Measurements from ENCODE around the gene OSCAR.

DNA sequence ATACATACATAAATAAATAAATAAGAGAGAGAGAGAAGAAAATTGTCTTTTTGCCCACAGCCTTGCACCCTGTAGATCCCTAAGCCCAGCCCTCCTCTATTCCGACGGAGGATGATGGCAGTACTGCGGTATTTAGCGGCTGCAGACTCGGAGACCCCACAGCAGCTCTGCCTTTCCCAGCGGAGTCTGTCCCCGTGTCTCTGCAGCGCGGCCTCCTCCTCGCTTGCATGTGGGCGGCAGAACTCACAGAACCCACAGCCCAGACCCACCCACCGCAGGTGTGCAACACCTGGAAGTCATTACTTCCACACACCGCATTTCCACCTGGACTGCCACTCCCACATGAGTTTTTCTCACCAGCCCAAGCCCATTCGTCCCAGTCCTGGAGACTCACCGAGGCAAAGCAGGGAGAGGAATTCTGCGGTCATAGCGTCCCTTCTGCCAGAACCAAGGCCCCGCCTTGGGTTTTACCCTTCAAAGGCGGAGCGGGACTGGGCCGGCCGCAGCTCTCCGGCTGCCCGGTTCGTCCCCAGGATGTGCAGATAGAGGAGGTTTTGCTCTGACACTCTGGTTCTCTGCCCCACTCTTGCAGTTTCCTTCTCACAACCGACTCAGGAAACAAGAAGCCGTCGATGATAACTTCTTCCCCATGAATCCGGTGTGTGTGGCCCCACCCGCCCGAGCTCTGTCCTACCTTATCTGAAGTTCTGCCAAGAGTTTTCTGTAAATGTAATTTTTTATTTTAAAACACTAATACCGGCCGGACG lies 37.1 kb downstream of the OSCAR start, which contains the start of gene VSTM1:
- TF ChIP-seq, protein P1, sequence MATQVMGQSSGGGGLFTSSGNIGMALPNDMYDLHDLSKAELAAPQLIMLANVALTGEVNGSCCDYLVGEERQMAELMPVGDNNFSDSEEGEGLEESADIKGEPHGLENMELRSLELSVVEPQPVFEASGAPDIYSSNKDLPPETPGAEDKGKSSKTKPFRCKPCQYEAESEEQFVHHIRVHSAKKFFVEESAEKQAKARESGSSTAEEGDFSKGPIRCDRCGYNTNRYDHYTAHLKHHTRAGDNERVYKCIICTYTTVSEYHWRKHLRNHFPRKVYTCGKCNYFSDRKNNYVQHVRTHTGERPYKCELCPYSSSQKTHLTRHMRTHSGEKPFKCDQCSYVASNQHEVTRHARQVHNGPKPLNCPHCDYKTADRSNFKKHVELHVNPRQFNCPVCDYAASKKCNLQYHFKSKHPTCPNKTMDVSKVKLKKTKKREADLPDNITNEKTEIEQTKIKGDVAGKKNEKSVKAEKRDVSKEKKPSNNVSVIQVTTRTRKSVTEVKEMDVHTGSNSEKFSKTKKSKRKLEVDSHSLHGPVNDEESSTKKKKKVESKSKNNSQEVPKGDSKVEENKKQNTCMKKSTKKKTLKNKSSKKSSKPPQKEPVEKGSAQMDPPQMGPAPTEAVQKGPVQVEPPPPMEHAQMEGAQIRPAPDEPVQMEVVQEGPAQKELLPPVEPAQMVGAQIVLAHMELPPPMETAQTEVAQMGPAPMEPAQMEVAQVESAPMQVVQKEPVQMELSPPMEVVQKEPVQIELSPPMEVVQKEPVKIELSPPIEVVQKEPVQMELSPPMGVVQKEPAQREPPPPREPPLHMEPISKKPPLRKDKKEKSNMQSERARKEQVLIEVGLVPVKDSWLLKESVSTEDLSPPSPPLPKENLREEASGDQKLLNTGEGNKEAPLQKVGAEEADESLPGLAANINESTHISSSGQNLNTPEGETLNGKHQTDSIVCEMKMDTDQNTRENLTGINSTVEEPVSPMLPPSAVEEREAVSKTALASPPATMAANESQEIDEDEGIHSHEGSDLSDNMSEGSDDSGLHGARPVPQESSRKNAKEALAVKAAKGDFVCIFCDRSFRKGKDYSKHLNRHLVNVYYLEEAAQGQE (IDR thresholded peaks at IDR 0.05; ENCODE audit: insufficient read depth in 1 of 2, low read depth in 2 of 2, low read length in 2 of 2), result no peak
- no peak for TF ChIP-seq FOXP2 (optimal IDR thresholded peaks at IDR 0.05; ENCODE audit: borderline replicate concordance, extremely low read depth, extremely low read length, insufficient read depth)
- no peak for TF ChIP-seq SIN3A (IDR thresholded peaks at IDR 0.05; ENCODE audit: borderline replicate concordance, insufficient read depth, low read length)
- no peak for TF ChIP-seq POLR2AphosphoS5 (IDR thresholded peaks at IDR 0.05; ENCODE audit: low read depth, low read length)
